SK-N-SH (cell line): ENCODE data around the gene KRTAP19-1. TPM values are rescaled to one million over a fixed set of nuclear protein-coding genes. Genes with fewer than 3 reads are reported as not detected.

Experiments
- CTCF ChIA-PET: fragments of 300-600, 350-600 bp; formaldehyde crosslinking; extraction: SDS; loops from one replicate; lab custom pipeline; 2021; lab: Yijun Ruan, JAX
- POLR2A ChIA-PET: fragments of 350-600 bp; sonication (Branson Sonifier 250); formaldehyde crosslinking; extraction: SDS; loops from one replicate; lab custom pipeline; 2020; ENCODE audit warnings: antibody characterized with exemption, inconsistent platforms; lab: Yijun Ruan, JAX
- DNase-seq: peaks from one replicate; pipeline ENCODE4 v3.0.0; 2012
- H2AFZ ChIP-seq: fragments of 200-600 bp; sonication (generic); 2 replicates; pipeline ENCODE4 v1.8.1; 2016; ENCODE audit warnings: antibody characterized with exemption, mild to moderate bottlenecking, low read depth
- H3F3A ChIP-seq: fragments of 200-600 bp; sonication (generic); replicated peaks from 2 replicates; pipeline ENCODE3; 2016; ENCODE audit warnings: antibody characterized with exemption, mild to moderate bottlenecking; ENCODE audit not compliant: insufficient read depth
- H3K27ac ChIP-seq, 2 experiments: fragments of 200-500 bp in 1 of 2; fragments of 200-600 bp in 1 of 2; sonication (Bioruptor generic) in 1 of 2; sonication (generic), shearing (Covaris generic) in 1 of 2; 2 replicates each; pipeline versions ENCODE4 v1.5.1 to v1.6.1; 2014 to 2016; ENCODE audit warnings: low read depth in 2 of 2, inconsistent platforms in 1 of 2, low read length in 1 of 2, mild to moderate bottlenecking in 1 of 2, mixed read lengths in 1 of 2
- H3K27me3 ChIP-seq: fragments of 200-600 bp; sonication (generic), shearing (Covaris generic); 2 replicates; pipeline ENCODE4 v1.6.1; 2016; ENCODE audit warnings: mixed run types; ENCODE audit not compliant: insufficient read depth
- H3K36me3 ChIP-seq, 2 experiments: fragments of 200-500 bp in 1 of 2; fragments of 200-600 bp in 1 of 2; sonication (Bioruptor generic) in 1 of 2; sonication (generic) in 1 of 2; replicated peaks in 1 of 2; 2 replicates each; pipeline versions ENCODE3 to v1.5.1; 2014 to 2016; ENCODE audit warnings: low read length in 1 of 2, mild to moderate bottlenecking in 1 of 2; ENCODE audit not compliant: insufficient read depth in 2 of 2, control insufficient read depth in 1 of 2
- H3K4me1 ChIP-seq, 2 experiments: fragments of 200-500 bp in 1 of 2; fragments of 200-600 bp in 1 of 2; sonication (Bioruptor generic) in 1 of 2; sonication (generic), shearing (Covaris generic) in 1 of 2; 2 replicates each; pipeline versions ENCODE4 v1.5.1 to v1.6.1; 2014 to 2016; ENCODE audit warnings: low read depth in 1 of 2, low read length in 1 of 2, mixed run types in 1 of 2; ENCODE audit not compliant: insufficient read depth in 2 of 2, control insufficient read depth in 1 of 2
- H3K4me2 ChIP-seq: fragments of 200-600 bp; sonication (generic), shearing (Covaris generic); 2 replicates; pipeline ENCODE4 v1.6.1; 2017; ENCODE audit warnings: mixed run types
- H3K4me3 ChIP-seq, 2 experiments: fragments of 200-500 bp in 1 of 2; fragments of 200-600 bp in 1 of 2; sonication (Bioruptor generic) in 1 of 2; sonication (generic), shearing (Covaris generic) in 1 of 2; 2 replicates each; pipeline versions ENCODE4 v1.5.1 to v1.8.1; 2014 to 2016; ENCODE audit warnings: low read depth in 2 of 2, inconsistent platforms in 1 of 2, low read length in 1 of 2, mild to moderate bottlenecking in 1 of 2, mixed read lengths in 1 of 2, moderate library complexity in 1 of 2
- H3K79me2 ChIP-seq: fragments of 200-600 bp; sonication (generic); 2 replicates; pipeline ENCODE4 v1.8.1; 2017; ENCODE audit warnings: mild to moderate bottlenecking; ENCODE audit not compliant: insufficient read depth
- H3K9ac ChIP-seq: fragments of 200-600 bp; sonication (generic); 2 replicates; pipeline ENCODE4 v1.6.1; 2017; ENCODE audit warnings: mixed run types
- H3K9me2 ChIP-seq: fragments of 200-600 bp; sonication (generic); 2 replicates; pipeline ENCODE4 v1.6.1; 2017; ENCODE audit warnings: mixed run types
- H3K9me3 ChIP-seq: fragments of 200-600 bp; sonication (generic); 2 replicates; pipeline ENCODE4 v1.6.1; 2017; ENCODE audit warnings: mixed run types, mild to moderate bottlenecking, moderate library complexity
- H4K20me1 ChIP-seq: fragments of 200-600 bp; sonication (generic); 2 replicates; pipeline ENCODE4 v1.6.1; 2017; ENCODE audit warnings: mild to moderate bottlenecking, mixed run types; ENCODE audit not compliant: insufficient read depth
- CHD2 ChIP-seq: fragments of 150-350 bp; IDR thresholded peaks from 2 replicates; pipeline ENCODE4 v1.6.1; 2018; ENCODE audit warnings: low read length; ENCODE audit not compliant: partially characterized antibody
- EP300 ChIP-seq, 2 experiments: IDR thresholded peaks; 2 replicates each; pipeline versions ENCODE4 v1.4.0 to v1.6.1; 2012; ENCODE audit warnings: borderline replicate concordance in 1 of 2, low read depth in 1 of 2, low read length in 1 of 2
- FOXJ3 ChIP-seq: sonication (generic); formaldehyde crosslinking; IDR thresholded peaks from 2 replicates; pipeline ENCODE4 v1.5.1; 2020; ENCODE audit warnings: mild to moderate bottlenecking, missing genetic modification reagents
- FOXM1 ChIP-seq: IDR thresholded peaks from 2 replicates; pipeline ENCODE4 v1.4.0; 2012; ENCODE audit warnings: low read depth, mild to moderate bottlenecking
- IRF3 ChIP-seq: fragments of 150-350 bp; IDR thresholded peaks from 2 replicates; pipeline ENCODE4 v1.6.1; 2016; ENCODE audit warnings: mild to moderate bottlenecking, low read depth, low read length
- JUND ChIP-seq: IDR thresholded peaks from 2 replicates; pipeline ENCODE4 v1.4.0; 2012
- MEF2A ChIP-seq: IDR thresholded peaks from 2 replicates; pipeline ENCODE4 v1.4.0; 2012; ENCODE audit warnings: low read depth, borderline replicate concordance
- MXI1 ChIP-seq: IDR thresholded peaks from 2 replicates; pipeline ENCODE4 v1.6.1; 2012; ENCODE audit warnings: mild to moderate bottlenecking, low read depth, low read length, improper control_type of control experiment
- NFIC ChIP-seq: IDR thresholded peaks from 2 replicates; pipeline ENCODE4 v1.4.0; 2012; ENCODE audit warnings: borderline replicate concordance
- POLR2AphosphoS5 ChIP-seq: IDR thresholded peaks from 2 replicates; pipeline ENCODE4 v1.6.1; 2012; ENCODE audit warnings: low read depth, low read length
- RAD21 ChIP-seq: IDR thresholded peaks from 2 replicates; pipeline ENCODE4 v1.6.1; 2012; ENCODE audit warnings: mild to moderate bottlenecking, low read length
- RXRA ChIP-seq: IDR thresholded peaks from 2 replicates; pipeline ENCODE4 v1.4.0; 2012; ENCODE audit warnings: low read depth, mild to moderate bottlenecking, borderline replicate concordance
- SIN3A ChIP-seq: IDR thresholded peaks from 2 replicates; pipeline ENCODE4 v1.6.1; 2012; ENCODE audit warnings: low read depth, mild to moderate bottlenecking, low read length, moderate library complexity, borderline replicate concordance
- TAF1 ChIP-seq: IDR thresholded peaks from 2 replicates; pipeline ENCODE4 v1.6.1; 2012; ENCODE audit warnings: low read depth, mild to moderate bottlenecking, low read length, moderate library complexity, borderline replicate concordance
- TCF12 ChIP-seq: IDR thresholded peaks from 2 replicates; pipeline ENCODE4 v1.4.0; 2012
- TEAD4 ChIP-seq: IDR thresholded peaks from 2 replicates; pipeline ENCODE4 v1.4.0; 2012; ENCODE audit warnings: mild to moderate bottlenecking, borderline replicate concordance; ENCODE audit not compliant: insufficient read depth
- WGBS: methylation state at CpG from one replicate; pipeline ENCODE4 v1.1.6; 2017; ENCODE audit warnings: low lambda C conversion rate; 5-methylcytosine and 5-hydroxymethylcytosine counted together
- polyA plus RNA-seq, 3 experiments: library from polyadenylated mRNA; depleted of rRNA; stranded (reverse); fragments of >200 nt; gene quantifications; 2 replicates each; pipeline ENCODE4 v1.2.3, GENCODE V29; 2012
- TF ChIP-seq, protein P1 (sequence below): IDR thresholded peaks from 2 replicates; pipeline ENCODE4 v1.4.0; 2012; ENCODE audit warnings: low read depth, borderline replicate concordance
- TF ChIP-seq, protein P2 (sequence below): IDR thresholded peaks from 2 replicates; pipeline ENCODE4 v1.4.0; 2012; ENCODE audit warnings: low read depth, borderline replicate concordance

KRTAP19-1 gene
- polyA plus RNA-seq (2012; rRNA removed): not detected in 2 replicates
- not detected in 2 replicates for polyA plus RNA-seq (2012; cell fraction: cytosol; rRNA removed)
- not detected in 2 replicates for polyA plus RNA-seq (2012; cell fraction: nucleus; rRNA removed)

- no peak within 1 kb of the TSS for H3K4me2 ChIP-seq
- TF ChIP-seq NFIC: no peak
- no peak for TF ChIP-seq TEAD4
- TF ChIP-seq FOXM1: no peak
- TF ChIP-seq, protein P1, sequence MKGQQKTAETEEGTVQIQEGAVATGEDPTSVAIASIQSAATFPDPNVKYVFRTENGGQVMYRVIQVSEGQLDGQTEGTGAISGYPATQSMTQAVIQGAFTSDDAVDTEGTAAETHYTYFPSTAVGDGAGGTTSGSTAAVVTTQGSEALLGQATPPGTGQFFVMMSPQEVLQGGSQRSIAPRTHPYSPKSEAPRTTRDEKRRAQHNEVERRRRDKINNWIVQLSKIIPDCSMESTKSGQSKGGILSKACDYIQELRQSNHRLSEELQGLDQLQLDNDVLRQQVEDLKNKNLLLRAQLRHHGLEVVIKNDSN: no peak
- no peak for TF ChIP-seq RXRA
- TF ChIP-seq, protein P2, sequence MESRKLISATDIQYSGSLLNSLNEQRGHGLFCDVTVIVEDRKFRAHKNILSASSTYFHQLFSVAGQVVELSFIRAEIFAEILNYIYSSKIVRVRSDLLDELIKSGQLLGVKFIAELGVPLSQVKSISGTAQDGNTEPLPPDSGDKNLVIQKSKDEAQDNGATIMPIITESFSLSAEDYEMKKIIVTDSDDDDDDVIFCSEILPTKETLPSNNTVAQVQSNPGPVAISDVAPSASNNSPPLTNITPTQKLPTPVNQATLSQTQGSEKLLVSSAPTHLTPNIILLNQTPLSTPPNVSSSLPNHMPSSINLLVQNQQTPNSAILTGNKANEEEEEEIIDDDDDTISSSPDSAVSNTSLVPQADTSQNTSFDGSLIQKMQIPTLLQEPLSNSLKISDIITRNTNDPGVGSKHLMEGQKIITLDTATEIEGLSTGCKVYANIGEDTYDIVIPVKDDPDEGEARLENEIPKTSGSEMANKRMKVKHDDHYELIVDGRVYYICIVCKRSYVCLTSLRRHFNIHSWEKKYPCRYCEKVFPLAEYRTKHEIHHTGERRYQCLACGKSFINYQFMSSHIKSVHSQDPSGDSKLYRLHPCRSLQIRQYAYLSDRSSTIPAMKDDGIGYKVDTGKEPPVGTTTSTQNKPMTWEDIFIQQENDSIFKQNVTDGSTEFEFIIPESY: no peak
- TF ChIP-seq EP300 (IDR thresholded peaks at IDR 0.05; ENCODE audit: borderline replicate concordance in 1 of 2, low read depth in 1 of 2, low read length in 1 of 2): no peak
- no peak for TF ChIP-seq CHD2
- no peak for TF ChIP-seq POLR2AphosphoS5
- TF ChIP-seq, all 33 proteins: peak for 0
- WGBS: 0% methylated on average over 4 of the region's 7 CpGs
These were observed at the start of gene KRTAP19-1 for GRCh38 chr21:30480145-30480544. Gene KRTAP19-1, minus strand, starts transcription at chr21:30480367. Its CDS starts 50 bp downstream, at chr21:30480317.

DNA sequence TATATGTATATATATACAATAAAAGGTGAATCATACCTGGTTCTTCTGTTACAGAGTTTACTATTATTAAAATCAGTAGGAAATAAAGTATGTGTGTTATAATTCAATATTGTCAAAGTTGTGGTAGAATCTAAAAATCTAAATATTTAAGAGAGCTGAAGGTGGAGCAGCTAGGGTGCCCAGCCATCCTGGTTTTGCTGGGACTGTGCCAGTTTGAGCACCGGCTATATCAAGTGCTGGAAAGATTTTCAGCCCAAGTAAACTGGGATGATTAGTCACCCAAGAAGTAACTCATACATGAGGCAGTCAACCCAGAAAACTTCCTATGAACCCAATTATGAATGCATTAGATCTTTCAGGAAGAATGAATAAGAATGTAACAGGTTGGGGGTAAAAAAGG is 38.7 kb upstream of the KRTAP19-1 start:
- Histone ChIP-seq H3K79me2 (no peaks in the 10 kb centered on the region), H4K20me1 (no peaks in the 10 kb centered on the region), H3K9ac (no peak overlapping the region), H3K27ac (no peak overlapping the region), H2AFZ (no peak overlapping the region), H3K27me3 (no peaks in the 10 kb centered on the region), H3K4me1 (no peaks in the 10 kb centered on the region), H3K9me3 (no peaks in the 10 kb centered on the region), H3K4me3 (no peak overlapping the region), H3F3A (no peaks in the 10 kb centered on the region), H3K9me2 (no peaks in the 10 kb centered on the region), H3K4me2 (no peak overlapping the region), H3K36me3 (no peaks in the 10 kb centered on the region)
- TF ChIP-seq JUND: no peak
- no peak for TF ChIP-seq NFIC
- TF ChIP-seq RAD21: no peak
- TF ChIP-seq FOXJ3 (CRISPR knock-in tag): no peak
- no peak for TF ChIP-seq TAF1
- TF ChIP-seq, protein P1: no peak
- TF ChIP-seq FOXM1: no peak
- TF ChIP-seq IRF3: no peak
- no peak for TF ChIP-seq EP300 (IDR thresholded peaks at IDR 0.05; ENCODE audit: borderline replicate concordance in 1 of 2, low read depth in 1 of 2, low read length in 1 of 2)
- no peak for TF ChIP-seq MEF2A
- TF ChIP-seq, protein P2: no peak
- TF ChIP-seq MXI1: no peak
- TF ChIP-seq SIN3A: no peak
- TF ChIP-seq TCF12: no peak
- POLR2A ChIA-PET: no interaction called here
- CTCF ChIA-PET: no interaction called here
- 0% methylated on average over 1 of the region's 1 CpG for WGBS
- no peak for DNase-seq

More at GRCh38 chr21:30480145-30480544, at the start of gene KRTAP19-1:
- DNase-seq: no peak
- no peaks in the 10 kb centered on the region for H3K36me3 ChIP-seq
- POLR2A ChIA-PET: no interaction called here
- H3K27me3 ChIP-seq: no peaks in the 10 kb centered on the region
- H3K4me3 ChIP-seq: no peak within 1 kb of the TSS
- no peaks in the 10 kb centered on the region for H3K79me2 ChIP-seq
- H3K27ac ChIP-seq: no peak within 1 kb of the TSS
- CTCF ChIA-PET: interaction anchor here (0.6 kb wide), 2 partner anchors 16 to 471 kb away, joined by 4 read pairs; no protein-coding TSS in a partner anchor
- no peaks in the 10 kb centered on the region for H4K20me1 ChIP-seq
- H2AFZ ChIP-seq: no peak within 1 kb of the TSS
- H3K9me2 ChIP-seq: no peaks in the 10 kb centered on the region
- H3K4me1 ChIP-seq: no peaks in the 10 kb centered on the region
- H3F3A ChIP-seq: no peaks in the 10 kb centered on the region
- no peak within 1 kb of the TSS for H3K9ac ChIP-seq
- H3K9me3 ChIP-seq: peaks cover 3% of the 10 kb centered on the region; the same call in 1 of the 2 replicates
